DMS53 treated with DMSO at 0.1 percent for 48 hours (cell line): ENCODE data around the gene MYPOP.
"Not testable (repeated sequence)": the region's sequence is repeated elsewhere in the genome, so short reads cannot be mapped to it uniquely, and the experiment has no call there.

Source experiments
- DNase-seq: peaks from one replicate; lab custom pipeline; 2025; ENCODE audit not compliant: unreplicated experiment; lab: John Stamatoyannopoulos, UW

Gene MYPOP

DNA sequence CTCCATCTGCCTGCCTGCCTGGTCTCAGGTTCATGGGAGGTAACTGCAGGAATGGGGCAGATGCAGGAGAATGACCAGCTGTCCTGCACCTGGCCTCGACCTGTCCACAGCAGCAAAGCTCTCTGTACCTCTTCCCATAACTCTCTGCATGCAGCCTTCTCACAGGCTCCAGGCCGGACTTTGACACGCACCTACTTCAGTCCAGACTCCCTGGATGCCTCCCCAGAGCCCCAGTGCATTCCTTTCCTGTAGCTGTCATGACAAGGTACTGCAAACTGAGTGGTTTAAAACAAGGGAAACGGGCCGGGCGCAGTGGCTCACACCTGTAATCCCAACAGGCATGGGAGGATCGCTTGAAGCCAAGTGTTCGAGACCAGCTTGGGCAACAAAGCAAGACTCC is 8.9 kb upstream of the MYPOP start:
- no peak for DNase-seq

- DNase-seq, result no peak
Observed at GRCh38 chr19:45908956-45909355, 6.5 kb upstream of the MYPOP start.

DNA sequence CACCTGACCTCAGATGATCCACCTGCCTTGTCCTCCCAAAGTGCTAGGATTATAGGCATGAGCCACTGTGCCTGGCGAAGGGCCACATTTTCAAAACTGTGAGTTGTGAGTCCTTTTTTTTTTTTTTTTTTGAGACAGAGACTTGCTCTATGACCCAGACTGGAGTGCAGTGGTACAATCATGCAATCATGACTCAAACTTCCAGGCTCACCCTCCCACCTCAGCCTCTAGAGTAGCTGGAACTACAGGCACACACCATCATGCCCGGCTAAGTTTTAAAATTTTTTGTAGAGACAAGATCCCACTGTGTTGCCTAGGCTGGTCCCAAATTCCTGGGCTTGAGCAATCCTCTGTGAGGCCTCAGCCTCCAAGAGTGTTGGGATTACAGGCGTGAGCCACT is 3.8 kb upstream of the MYPOP start:
- DNase-seq, result no peak

- DNase-seq, result no peak
Observed at GRCh38 chr19:45905011-45905410, 2.6 kb upstream of the MYPOP start.

- peak; percentile 93 for DNase-seq
Observed at GRCh38 chr19:45902651-45903625, 525 bp upstream of the MYPOP start.

- no peak for DNase-seq
Observed at GRCh38 chr19:45901432-45901911, 941 bp downstream of the MYPOP start.

DNA sequence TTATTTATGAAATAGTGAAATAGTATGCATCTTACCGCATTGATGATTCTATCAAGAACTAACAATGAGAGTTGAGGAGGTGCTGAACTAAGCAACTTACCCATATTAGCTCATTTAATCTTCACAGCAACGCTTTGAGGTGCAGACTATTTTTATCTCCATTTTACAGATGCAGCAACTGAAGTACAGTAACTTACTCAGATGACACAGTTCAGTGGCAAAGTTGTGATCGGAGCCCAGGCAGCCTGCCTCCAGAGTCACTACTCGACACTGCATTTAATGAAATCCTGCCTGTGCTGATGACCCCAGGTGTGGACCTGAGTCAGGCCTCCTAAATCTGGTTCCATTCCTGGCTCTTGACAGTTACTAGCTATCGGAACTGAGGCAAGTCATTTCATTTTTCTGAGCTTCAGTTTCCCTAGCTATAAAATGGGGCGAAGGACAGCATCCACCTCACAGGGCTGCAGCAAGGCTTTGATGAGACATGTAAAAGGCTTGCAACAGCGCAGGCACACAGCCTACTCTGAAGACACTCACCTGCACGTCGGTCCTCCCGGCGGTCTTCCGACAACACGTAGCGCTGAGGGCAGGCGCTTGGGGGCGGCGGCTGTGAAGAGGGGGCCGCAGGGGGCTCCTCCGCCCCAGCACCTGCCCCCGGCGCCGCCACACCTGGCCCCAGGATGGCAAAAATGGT is 1.5 kb downstream of the MYPOP start:
- DNase-seq, result no peak

- no peak for DNase-seq
Observed at GRCh38 chr19:45899919-45900589, 2.4 kb downstream of the MYPOP start.

GRCh38 chr19:45899253-45899652 is 3.2 kb downstream of the MYPOP start:
- no peak for DNase-seq

DNA sequence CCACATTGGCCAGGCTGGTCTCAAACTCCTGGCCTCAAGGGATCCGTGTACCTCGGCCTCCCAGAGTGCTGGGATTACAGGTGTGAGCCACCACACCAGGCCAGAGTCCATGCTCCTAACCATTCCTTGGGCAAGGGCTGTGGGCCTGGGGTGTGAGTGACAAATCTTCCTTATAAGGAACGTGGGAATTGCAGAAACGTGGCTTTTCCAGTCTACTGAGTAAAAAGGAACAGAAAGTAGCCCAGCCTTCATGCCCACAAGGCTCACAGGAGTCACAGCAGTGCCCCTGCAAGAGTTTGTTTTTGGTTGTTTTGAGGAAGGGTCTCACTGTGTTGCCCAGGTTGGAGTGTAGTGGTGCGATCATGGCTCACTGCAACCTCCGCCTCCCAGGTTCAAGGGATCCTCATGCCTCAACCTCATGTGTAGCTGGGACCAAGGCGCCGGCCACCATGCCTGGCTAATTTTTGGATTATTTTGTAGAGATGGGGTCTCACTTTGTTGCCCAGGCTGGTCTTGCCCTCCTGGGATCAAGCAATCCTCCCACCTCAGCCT is 5.1 kb downstream of the MYPOP start:
- no peak for DNase-seq

GRCh38 chr19:45895983-45896599 is 6.3 kb downstream of the MYPOP start:
- DNase-seq, result not testable (repeated sequence)

- DNase-seq, result no peak
Observed at GRCh38 chr19:45895519-45895972, 6.9 kb downstream of the MYPOP start.

DNA sequence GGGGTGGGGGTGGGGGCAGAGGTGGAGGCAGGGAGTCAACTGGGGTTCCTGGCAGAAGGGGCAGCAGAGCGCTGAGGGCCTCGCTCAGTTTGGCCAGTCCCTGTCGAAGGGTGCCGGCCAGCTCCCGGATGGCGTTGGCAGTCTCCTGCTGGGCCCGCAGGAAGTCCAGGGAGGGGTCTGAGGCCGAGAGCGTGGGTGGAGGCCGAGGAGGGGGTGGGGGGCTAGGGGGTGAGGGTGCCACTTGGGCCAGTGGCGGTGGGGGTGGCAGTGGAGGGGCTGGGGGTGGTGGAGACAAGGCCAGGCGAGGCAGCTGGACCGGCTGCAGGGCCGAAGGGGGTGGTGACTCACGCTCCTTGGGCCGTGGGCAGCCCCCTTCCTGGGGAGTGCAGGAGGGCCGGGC is 11.5 kb downstream of the MYPOP start:
- no peak for DNase-seq

DNA sequence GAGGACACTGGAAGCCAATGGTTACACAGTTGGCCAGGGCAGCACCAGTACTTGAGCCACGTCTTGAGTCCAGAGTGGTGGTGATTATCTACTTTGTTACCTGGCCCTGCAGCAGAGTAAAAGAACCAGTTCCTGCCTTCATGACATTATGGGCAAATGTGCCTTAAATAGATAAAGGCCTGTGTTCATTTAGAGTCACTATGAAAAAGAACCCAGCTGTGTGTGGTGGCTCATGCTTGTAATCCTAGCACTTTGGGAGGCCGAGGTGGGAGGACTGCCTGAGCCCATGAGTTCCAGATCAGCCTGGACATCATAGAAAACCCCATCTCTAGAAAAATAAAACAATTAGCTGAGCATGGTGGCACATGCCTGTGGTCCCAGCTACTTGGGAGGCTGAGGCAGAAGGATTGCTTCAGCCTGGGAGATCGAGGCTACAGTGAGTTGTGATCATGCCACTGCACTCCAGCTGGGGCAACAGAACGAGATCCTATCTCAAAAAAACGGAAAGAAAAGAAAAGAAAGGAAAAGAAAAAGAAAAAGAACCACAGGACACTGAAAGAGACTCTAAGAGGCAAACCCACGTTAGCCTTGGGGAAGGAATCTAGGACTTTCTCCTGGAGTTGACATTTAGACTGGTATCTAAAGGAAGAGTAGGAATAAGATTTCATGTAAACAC is 13.1 kb downstream of the MYPOP start:
- no peak for DNase-seq

GRCh38 chr19:45887200-45887710 is 15.2 kb downstream of the MYPOP start:
- DNase-seq, result no peak

- DNase-seq, result peak; percentile 88
Observed at GRCh38 chr19:45886427-45887199, 15.8 kb downstream of the MYPOP start.

- DNase-seq, result peak; percentile 91
Observed at GRCh38 chr19:45885556-45886426, 16.6 kb downstream of the MYPOP start, which contains the start of gene IRF2BP1. Gene IRF2BP1, minus strand, starts transcription at chr19:45886141. Its CDS starts 367 bp downstream, at chr19:45885774.
